Measurements from ENCODE around the gene ASPDH. TPM values are rescaled to one million over a fixed set of nuclear protein-coding genes. Genes with fewer than 3 reads are reported as not detected.
A peak's percentile ranks its signal among the peaks of the same experiment; 100 is the strongest.

Gene ASPDH
- total and polyA plus RNA-seq, 2 of the 13 experiments (the other 11 are each of a cell fraction or from before 2014, with no cell fraction given): 2.2 to 3.3 TPM

DNA sequence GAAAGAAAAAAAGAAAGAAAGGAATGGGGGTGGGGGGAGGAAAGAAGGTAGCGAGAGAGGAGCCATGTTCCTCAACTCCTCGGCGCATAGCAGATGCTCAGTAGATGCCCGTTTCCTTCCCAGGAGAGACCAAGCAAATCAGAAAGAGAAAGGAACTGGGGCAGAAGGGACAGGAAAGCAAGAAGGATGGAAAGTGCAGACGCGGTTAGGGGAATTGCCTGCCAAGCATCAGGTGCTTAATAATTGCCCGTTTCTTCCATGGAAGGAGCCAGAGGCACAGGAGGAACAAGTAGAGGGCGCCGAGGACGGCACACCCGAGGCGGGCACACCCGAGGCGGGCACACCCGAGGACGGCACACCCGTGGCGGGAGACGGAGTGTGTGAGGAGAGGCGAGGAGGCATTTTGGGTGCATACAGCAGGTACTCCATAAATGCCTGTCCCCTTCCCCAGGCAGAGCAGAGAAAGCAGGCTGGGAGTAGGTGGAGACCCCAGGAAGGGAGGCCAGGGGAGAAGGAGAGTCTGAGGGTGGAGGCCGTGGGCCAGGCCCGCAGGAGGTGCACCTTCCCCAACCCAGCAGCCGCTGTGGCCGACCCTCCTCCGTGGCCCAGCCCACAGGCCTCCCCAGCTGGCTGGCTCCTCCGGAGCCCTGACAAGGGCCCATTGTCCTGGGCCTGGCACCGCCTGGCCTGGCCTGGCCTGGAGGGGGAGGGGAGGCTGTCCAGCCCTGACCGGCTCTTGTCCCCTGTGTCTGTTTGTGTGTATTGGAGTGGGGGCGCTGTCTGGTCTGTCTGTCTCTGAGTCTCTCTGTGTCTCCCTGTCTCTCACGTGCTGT is 17.3 kb downstream of the ASPDH start (continued):
- TF ChIP-seq, protein P1, sequence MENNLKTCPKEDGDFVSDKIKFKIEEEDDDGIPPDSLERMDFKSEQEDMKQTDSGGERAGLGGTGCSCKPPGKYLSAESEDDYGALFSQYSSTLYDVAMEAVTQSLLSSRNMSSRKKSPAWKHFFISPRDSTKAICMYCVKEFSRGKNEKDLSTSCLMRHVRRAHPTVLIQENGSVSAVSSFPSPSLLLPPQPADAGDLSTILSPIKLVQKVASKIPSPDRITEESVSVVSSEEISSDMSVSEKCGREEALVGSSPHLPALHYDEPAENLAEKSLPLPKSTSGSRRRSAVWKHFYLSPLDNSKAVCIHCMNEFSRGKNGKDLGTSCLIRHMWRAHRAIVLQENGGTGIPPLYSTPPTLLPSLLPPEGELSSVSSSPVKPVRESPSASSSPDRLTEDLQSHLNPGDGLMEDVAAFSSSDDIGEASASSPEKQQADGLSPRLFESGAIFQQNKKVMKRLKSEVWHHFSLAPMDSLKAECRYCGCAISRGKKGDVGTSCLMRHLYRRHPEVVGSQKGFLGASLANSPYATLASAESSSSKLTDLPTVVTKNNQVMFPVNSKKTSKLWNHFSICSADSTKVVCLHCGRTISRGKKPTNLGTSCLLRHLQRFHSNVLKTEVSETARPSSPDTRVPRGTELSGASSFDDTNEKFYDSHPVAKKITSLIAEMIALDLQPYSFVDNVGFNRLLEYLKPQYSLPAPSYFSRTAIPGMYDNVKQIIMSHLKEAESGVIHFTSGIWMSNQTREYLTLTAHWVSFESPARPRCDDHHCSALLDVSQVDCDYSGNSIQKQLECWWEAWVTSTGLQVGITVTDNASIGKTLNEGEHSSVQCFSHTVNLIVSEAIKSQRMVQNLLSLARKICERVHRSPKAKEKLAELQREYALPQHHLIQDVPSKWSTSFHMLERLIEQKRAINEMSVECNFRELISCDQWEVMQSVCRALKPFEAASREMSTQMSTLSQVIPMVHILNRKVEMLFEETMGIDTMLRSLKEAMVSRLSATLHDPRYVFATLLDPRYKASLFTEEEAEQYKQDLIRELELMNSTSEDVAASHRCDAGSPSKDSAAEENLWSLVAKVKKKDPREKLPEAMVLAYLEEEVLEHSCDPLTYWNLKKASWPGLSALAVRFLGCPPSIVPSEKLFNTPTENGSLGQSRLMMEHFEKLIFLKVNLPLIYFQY (CRISPR knock-in tag; IDR thresholded peaks at IDR 0.05; ENCODE audit: borderline replicate concordance): 0 out of 2 replicates have a peak, but pooled peaks have one; percentile 44
- TF ChIP-seq RXRB (CRISPR knock-in tag; IDR thresholded peaks at IDR 0.05; ENCODE audit: borderline replicate concordance): 0 out of 2 replicates have a peak, but pooled peaks have one; percentile 33
- no peak for TF ChIP-seq SOX13 (IDR thresholded peaks at IDR 0.05)
- peak in 1 of 2 experiments; percentile 54; a peak in 2 of 4 replicates for TF ChIP-seq SOX13 (CRISPR knock-in tag; conservative IDR thresholded peaks at IDR 0.05 in 1 of 2, IDR thresholded peaks at IDR 0.05 in 1 of 2)
- no peak for TF ChIP-seq TEAD2 (CRISPR knock-in tag; IDR thresholded peaks at IDR 0.05)
- TF ChIP-seq MED8 (CRISPR knock-in tag; IDR thresholded peaks at IDR 0.05; ENCODE audit: insufficient replicate concordance): no peak
- no peak for TF ChIP-seq SMAD9 (CRISPR knock-in tag; IDR thresholded peaks at IDR 0.05)
- TF ChIP-seq, protein P2, sequence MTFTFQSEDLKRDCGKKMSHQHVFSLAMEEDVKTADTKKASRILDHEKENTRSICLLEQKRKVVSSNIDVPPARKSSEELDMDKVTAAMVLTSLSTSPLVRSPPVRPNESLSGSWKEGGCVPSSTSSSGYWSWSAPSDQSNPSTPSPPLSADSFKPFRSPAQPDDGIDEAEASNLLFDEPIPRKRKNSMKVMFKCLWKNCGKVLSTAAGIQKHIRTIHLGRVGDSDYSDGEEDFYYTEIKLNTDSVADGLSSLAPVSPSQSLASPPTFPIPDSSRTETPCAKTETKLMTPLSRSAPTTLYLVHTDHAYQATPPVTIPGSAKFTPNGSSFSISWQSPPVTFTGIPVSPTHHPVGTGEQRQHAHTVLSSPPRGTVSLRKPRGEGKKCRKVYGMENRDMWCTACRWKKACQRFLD (CRISPR knock-in tag; IDR thresholded peaks at IDR 0.05; ENCODE audit: borderline replicate concordance): no peak
- no peak for TF ChIP-seq ZNF33A (CRISPR knock-in tag; IDR thresholded peaks at IDR 0.05; ENCODE audit: borderline replicate concordance)
- peak; percentile 98 for TF ChIP-seq ZKSCAN8 (CRISPR knock-in tag; IDR thresholded peaks at IDR 0.05; ENCODE audit: borderline replicate concordance)
- TF ChIP-seq ZNF543 (CRISPR knock-in tag; IDR thresholded peaks at IDR 0.05): peak; percentile 63; the same call in 1 of the 2 replicates
- TF ChIP-seq ZFY (CRISPR knock-in tag; IDR thresholded peaks at IDR 0.05): 0 out of 2 replicates have a peak, but pooled peaks have one; percentile 47
- TF ChIP-seq ZNF281 (CRISPR knock-in tag; IDR thresholded peaks at IDR 0.05; ENCODE audit: borderline replicate concordance): peak; percentile 93
- TF ChIP-seq XRCC5 (optimal IDR thresholded peaks at IDR 0.05; ENCODE audit: low read length): peak; percentile 48
- TF ChIP-seq KDM2A (CRISPR knock-in tag; IDR thresholded peaks at IDR 0.05; ENCODE audit: borderline replicate concordance, low read depth): 0 out of 2 replicates have a peak, but pooled peaks have one; percentile 27
- peak; percentile 51 for TF ChIP-seq PRPF4 (IDR thresholded peaks at IDR 0.05; ENCODE audit: low read depth, low read length, poor library complexity, severe bottlenecking)
- TF ChIP-seq ZMYM2 (CRISPR knock-in tag; IDR thresholded peaks at IDR 0.05): 0 out of 2 replicates have a peak, but pooled peaks have one; percentile 33
- peak; percentile 68; the same call in 1 of the 2 replicates for TF ChIP-seq ZNF121 (CRISPR knock-in tag; IDR thresholded peaks at IDR 0.05)
